Fibroblast of lung (primary cell): ENCODE results near the gene YWHAQ.

ENCODE experiments used
- EZH2 ChIP-seq: IDR thresholded peaks from 2 replicates; pipeline ENCODE4 v1.5.1; 2012; ENCODE audit warnings: low read length, control low read depth, mild to moderate bottlenecking; ENCODE audit errors: missing control alignments
- TF ChIP-seq, protein P1 (sequence below), 2 donors: IDR thresholded peaks in 1 of 2; conservative IDR thresholded peaks in 1 of 2; 1 replicate in 1 of 2; 2 replicates in 1 of 2; pipeline ENCODE4 v1.5.1; 2011 to 2012; ENCODE audit warnings: low read length in 2 of 2, control low read depth in 1 of 2, inconsistent platforms in 1 of 2, low read depth in 1 of 2, mild to moderate bottlenecking in 1 of 2

GRCh38 chr2:9644603-9645002 lies 13.8 kb upstream of the YWHAQ start:
- TF ChIP-seq, protein P1, sequence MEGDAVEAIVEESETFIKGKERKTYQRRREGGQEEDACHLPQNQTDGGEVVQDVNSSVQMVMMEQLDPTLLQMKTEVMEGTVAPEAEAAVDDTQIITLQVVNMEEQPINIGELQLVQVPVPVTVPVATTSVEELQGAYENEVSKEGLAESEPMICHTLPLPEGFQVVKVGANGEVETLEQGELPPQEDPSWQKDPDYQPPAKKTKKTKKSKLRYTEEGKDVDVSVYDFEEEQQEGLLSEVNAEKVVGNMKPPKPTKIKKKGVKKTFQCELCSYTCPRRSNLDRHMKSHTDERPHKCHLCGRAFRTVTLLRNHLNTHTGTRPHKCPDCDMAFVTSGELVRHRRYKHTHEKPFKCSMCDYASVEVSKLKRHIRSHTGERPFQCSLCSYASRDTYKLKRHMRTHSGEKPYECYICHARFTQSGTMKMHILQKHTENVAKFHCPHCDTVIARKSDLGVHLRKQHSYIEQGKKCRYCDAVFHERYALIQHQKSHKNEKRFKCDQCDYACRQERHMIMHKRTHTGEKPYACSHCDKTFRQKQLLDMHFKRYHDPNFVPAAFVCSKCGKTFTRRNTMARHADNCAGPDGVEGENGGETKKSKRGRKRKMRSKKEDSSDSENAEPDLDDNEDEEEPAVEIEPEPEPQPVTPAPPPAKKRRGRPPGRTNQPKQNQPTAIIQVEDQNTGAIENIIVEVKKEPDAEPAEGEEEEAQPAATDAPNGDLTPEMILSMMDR (conservative IDR thresholded peaks at IDR 0.05 in 1 of 2, IDR thresholded peaks at IDR 0.05 in 1 of 2; ENCODE audit: low read depth in 1 of 2, low read length in 2 of 2) = no peak
- TF ChIP-seq EZH2 = no peak
